Gastrocnemius medialis (tissue), 4 donors: Measurements from ENCODE around the gene DCN. TPM values are rescaled to one million over a fixed set of nuclear protein-coding genes. Genes with fewer than 3 reads are reported as not detected.
A peak's percentile ranks its signal among the peaks of the same experiment; 100 is the strongest.

Experiments
- ATAC-seq, 2 donors: fragments of 150-250 bp; one replicate each; pipeline ENCODE4 v1.9.1; 2016
- DNase-seq, 2 donors: peaks; one replicate each; pipeline ENCODE4 v3.0.0-alpha.2; 2019
- H3K27ac ChIP-seq, 4 donors: fragments of 200-600 bp; sonication (generic); 1 replicate in 1 of 4; 2 replicates in 3 of 4; pipeline ENCODE4 v1.5.1; 2016 to 2018; ENCODE audit warnings: mild to moderate bottlenecking in 2 of 4, moderate library complexity in 1 of 4
- H3K27me3 ChIP-seq, 3 donors: fragments of 200-600 bp; sonication (generic) in 2 of 3; 1 replicate in 1 of 3; 2 replicates in 2 of 3; pipeline versions ENCODE4 v1.5.1 to v1.6.0; 2016 to 2019; ENCODE audit warnings: mild to moderate bottlenecking in 1 of 3, moderate library complexity in 1 of 3
- H3K36me3 ChIP-seq, 2 donors: fragments of 200-600 bp; sonication (generic) in 1 of 2; one replicate each; pipeline ENCODE4 v1.5.1; 2017 to 2018
- H3K4me1 ChIP-seq, 2 donors: fragments of 200-600 bp; sonication (generic) in 1 of 2; one replicate each; pipeline ENCODE4 v1.5.1; 2016 to 2017; ENCODE audit warnings: mild to moderate bottlenecking in 2 of 2
- H3K4me3 ChIP-seq, 4 donors: fragments of 200-600 bp; sonication (generic) in 3 of 4; 1 replicate in 1 of 4; 2 replicates in 3 of 4; pipeline ENCODE4 v1.5.1; 2016 to 2019; ENCODE audit warnings: mild to moderate bottlenecking in 2 of 4
- H3K9me3 ChIP-seq, 3 donors: fragments of 200-600 bp; sonication (generic) in 2 of 3; 1 replicate in 1 of 3; 2 replicates in 2 of 3; pipeline ENCODE4 v1.5.1; 2016 to 2019
- CTCF ChIP-seq, 5 experiments: fragments of 450-650 bp in 3 of 5; fragments of 200-600 bp in 2 of 5; sonication (generic) in 2 of 5; IDR thresholded peaks in 4 of 5; conservative IDR thresholded peaks in 1 of 5; 1 replicate in 4 of 5; 2 replicates in 1 of 5; pipeline ENCODE4 v1.5.1; 2016 to 2019; ENCODE audit warnings: antibody characterized with exemption in 5 of 5, mild to moderate bottlenecking in 3 of 5, moderate library complexity in 3 of 5
- POLR2A ChIP-seq, 2 donors: fragments of 450-650 bp; IDR thresholded peaks; one replicate each; pipeline ENCODE4 v1.6.1; 2017; ENCODE audit warnings: antibody characterized with exemption in 2 of 2, mild to moderate bottlenecking in 2 of 2, moderate library complexity in 2 of 2
- in situ Hi-C, 4 donors: fragments of 200-750 bp; cut with MboI; loops; one replicate each; pipeline versions ENCODE4 v1.15.0 to v1.8.0; 2017; ENCODE audit warnings: low sequenced_read_pairs in 4 of 4
- intact Hi-C: fragments of 100-400 bp; cut with DNase I; formaldehyde crosslinking; loops from one replicate; pipeline ENCODE4 v1.15.1; 2023; ENCODE audit warnings: low total_unique reads
- total RNA-seq, 4 donors: library from RNA; depleted of rRNA; stranded (reverse); fragments of >200 nt; gene quantifications; one replicate each; pipeline versions ENCODE4 v1.1.0 to v1.2.3, GENCODE V29; 2016

The DCN gene
- total RNA-seq, 4 donors from 2014 or later = 346 to 674 (median 611) TPM

- H3K9me3 ChIP-seq = no peaks in the 10 kb centered on the region
- no peaks in the 10 kb centered on the region for H3K36me3 ChIP-seq
- TF ChIP-seq POLR2A (IDR thresholded peaks at IDR 0.05) (no peak), CTCF (IDR thresholded peaks at IDR 0.05 in 4 of 5, conservative IDR thresholded peaks at IDR 0.05 in 1 of 5) (no peak)
- in situ Hi-C loops (no loop called here), intact Hi-C loops (no loop called here)
- H3K27ac ChIP-seq = no peak overlapping the region
- no peak overlapping the region for H3K4me3 ChIP-seq
- no peak for ATAC-seq
- peaks cover 0 to 8% of the 10 kb centered on the region in 2 donors for H3K4me1 ChIP-seq
- no peaks in the 10 kb centered on the region for H3K27me3 ChIP-seq
- peak in 1 of 2 donors; percentile 10 for DNase-seq
These were observed 44.2 kb downstream of the DCN start for GRCh38 chr12:91138337-91138920.

- TF ChIP-seq POLR2A (IDR thresholded peaks at IDR 0.05) (no peak), CTCF (IDR thresholded peaks at IDR 0.05 in 4 of 5, conservative IDR thresholded peaks at IDR 0.05 in 1 of 5) (no peak)
- Histone ChIP-seq H3K4me1 (peaks cover 0 to 8% of the 10 kb centered on the region in 2 donors), H3K9me3 (no peaks in the 10 kb centered on the region), H3K27ac (no peak overlapping the region), H3K36me3 (no peaks in the 10 kb centered on the region), H3K27me3 (no peaks in the 10 kb centered on the region), H3K4me3 (no peak overlapping the region)
- in situ Hi-C loops (no loop called here), intact Hi-C loops (no loop called here)
- ATAC-seq (no peak), DNase-seq (no peak)
These were observed 48.7 kb downstream of the DCN start for GRCh38 chr12:91133871-91134270.

- intact Hi-C loops (no loop called here), in situ Hi-C loops (no loop called here)
- ATAC-seq (no peak), DNase-seq (no peak)
- H3K27ac ChIP-seq = no peak overlapping the region
- TF ChIP-seq CTCF (IDR thresholded peaks at IDR 0.05 in 4 of 5, conservative IDR thresholded peaks at IDR 0.05 in 1 of 5) (no peak), POLR2A (IDR thresholded peaks at IDR 0.05) (no peak)
- no peaks in the 10 kb centered on the region for H3K27me3 ChIP-seq
- no peaks in the 10 kb centered on the region for H3K4me1 ChIP-seq
- no peaks in the 10 kb centered on the region for H3K9me3 ChIP-seq
- no peak overlapping the region for H3K4me3 ChIP-seq
- H3K36me3 ChIP-seq = no peaks in the 10 kb centered on the region
These were observed 52.8 kb downstream of the DCN start for GRCh38 chr12:91129662-91130362.

- no peak overlapping the region for H3K27ac ChIP-seq
- H3K27me3 ChIP-seq = no peaks in the 10 kb centered on the region
- H3K9me3 ChIP-seq = no peaks in the 10 kb centered on the region
- no peak overlapping the region for H3K4me3 ChIP-seq
- DNase-seq (no peak), ATAC-seq (no peak)
- TF ChIP-seq CTCF (IDR thresholded peaks at IDR 0.05 in 4 of 5, conservative IDR thresholded peaks at IDR 0.05 in 1 of 5) = no peak
- H3K36me3 ChIP-seq = no peaks in the 10 kb centered on the region
- no peaks in the 10 kb centered on the region for H3K4me1 ChIP-seq
- intact Hi-C loops = no loop called here
- in situ Hi-C loops = no loop called here
These were observed 54.9 kb downstream of the DCN start for GRCh38 chr12:91127751-91128150.
